ENCODE results near the gene UBE2J2. TPM values are rescaled to one million over a fixed set of nuclear protein-coding genes. Genes with fewer than 3 reads are reported as not detected.

UBE2J2 gene
- total and polyA plus RNA-seq, 2 of the 4 experiments (the other 2 are of a cell fraction): 20.6 to 67.5 TPM

- Histone ChIP-seq H3K56ac (ENCODE audit: extremely low read depth, insufficient read depth, low read length) (0 out of 2 replicates have a peak overlapping the region, but pooled peaks have one; percentile 31), H2AK5ac (ENCODE audit: low read depth, low read length) (peak overlapping the region; percentile 91), H4K91ac (ENCODE audit: insufficient read depth, low read depth, low read length) (peak overlapping the region; percentile 86), H3K4me3 (ENCODE audit: insufficient read depth, low read depth, low read length) (peak overlapping the region; percentile 93), H4K20me1 (ENCODE audit: insufficient read depth, low read length) (peaks cover 41% of the 10 kb centered on the region), H3K23ac (ENCODE audit: low read depth, low read length) (peak overlapping the region; percentile 84), H2BK120ac (ENCODE audit: low read depth, low read length) (peak overlapping the region; percentile 70), H2BK15ac (ENCODE audit: low read depth, low read length) (peak overlapping the region; percentile 72; the same call in 2 of the 3 replicates), H3K9ac (ENCODE audit: low read depth, low read length) (peak overlapping the region; percentile 91), H3K9me3 (ENCODE audit: control insufficient read depth, insufficient read depth, low read length) (no peaks in the 10 kb centered on the region), H4K5ac (ENCODE audit: low read depth, low read length) (peak overlapping the region; percentile 58), H2AK9ac (replicated peaks; ENCODE audit: low read depth, low read length, poor library complexity) (peak overlapping the region; percentile 97), H3K4me2 (ENCODE audit: low read depth, low read length) (peak overlapping the region; percentile 100), H3K27me3 (ENCODE audit: control insufficient read depth, insufficient read depth, low read length) (no peaks in the 10 kb centered on the region), H3K4me1 (ENCODE audit: control insufficient read depth, insufficient read depth, low read length) (peaks cover 31% of the 10 kb centered on the region), H2BK5ac (ENCODE audit: low read depth, low read length, poor library complexity, severe bottlenecking) (peak overlapping the region; percentile 75), H2AFZ (replicated peaks; ENCODE audit: low read length, poor library complexity) (peak overlapping the region; percentile 87), H3K14ac (replicated peaks; ENCODE audit: low read depth, low read length) (peak overlapping the region; percentile 67), H3K18ac (ENCODE audit: low read depth, low read length) (peak overlapping the region; percentile 24; the same call in 1 of the 2 replicates), H4K8ac (ENCODE audit: low read depth in 2 of 2, low read length in 2 of 2) (peak overlapping the region; percentile 36 to 91; a peak in 3 of 4 replicates), H3K79me1 (ENCODE audit: low read depth in 1 of 2, low read length in 2 of 2) (peaks cover 3 to 68% of the 10 kb centered on the region in 2 experiments; a peak in 3 of 4 replicates), H3K4ac (ENCODE audit: low read depth, low read length) (peak overlapping the region; percentile 90), H2BK20ac (ENCODE audit: low read depth, low read length) (peak overlapping the region; percentile 38), H3K27ac (ENCODE audit: insufficient read depth, low read length) (peak overlapping the region; percentile 89), H3K36me3 (ENCODE audit: control insufficient read depth, insufficient read depth, low read length) (peaks cover 8% of the 10 kb centered on the region), H3K9me1 (ENCODE audit: insufficient read depth, low read length) (peaks cover 3% of the 10 kb centered on the region)
- in situ Hi-C loops (cut with MboI; ENCODE audit: low sequenced_read_pairs): no loop called here
- dilution Hi-C loops (cut with HindIII; ENCODE audit: low sequenced_read_pairs, unreplicated experiment): no loop called here
- 30% methylated on average over 9 of the region's 25 CpGs; no CpG with 5 or more reads in 1 of the 2 experiments for WGBS, 2 experiments (ENCODE audit: extremely low coverage in 2 of 2, insufficient read length in 1 of 2)
- no TSS peak for BruUV-seq (replicated peaks)
- DNase-seq (peak; percentile 71), ATAC-seq (ENCODE audit: low read depth) (peak; percentile 30)
- POLR2A ChIA-PET (ENCODE audit: unreplicated experiment): no interaction called here
- CTCF ChIA-PET: interaction anchor here (0.7 to 1.3 kb wide), 2 partner anchors 29 to 183 kb away, joined by 3 read pairs; no protein-coding TSS in a partner anchor
- intact Hi-C loops (cut with micrococcal nuclease): loop anchor here (5.0 kb wide), 2 partner anchors 52 to 183 kb away; partner anchors contain the start of gene MXRA8
- TF ChIP-seq FOS (IDR thresholded peaks at IDR 0.05; ENCODE audit: low read depth, low read length) (peak; percentile 41; the same call in 1 of the 2 replicates), POLR2A (IDR thresholded peaks at IDR 0.05; ENCODE audit: low read depth, low read length) (no peak), MAFK (IDR thresholded peaks at IDR 0.05; ENCODE audit: low read depth, low read length) (no peak; the same call in 1 of the 2 replicates), USF2 (IDR thresholded peaks at IDR 0.05; ENCODE audit: low read depth, low read length) (no peak), RFX5 (IDR thresholded peaks at IDR 0.05; ENCODE audit: low read depth, low read length) (no peak), NFE2L2 (IDR thresholded peaks at IDR 0.05; ENCODE audit: low read depth, low read length) (peak; percentile 64; the same call in 1 of the 2 replicates), BHLHE40 (IDR thresholded peaks at IDR 0.05; ENCODE audit: low read depth, low read length) (peak; percentile 19; the same call in 1 of the 2 replicates), RAD21 (IDR thresholded peaks at IDR 0.05; ENCODE audit: low read length) (no peak), MXI1 (IDR thresholded peaks at IDR 0.05; ENCODE audit: borderline replicate concordance, low read depth, low read length) (no peak), RCOR1 (IDR thresholded peaks at IDR 0.05; ENCODE audit: insufficient replicate concordance, low read length) (no peak), CEBPB (IDR thresholded peaks at IDR 0.05; ENCODE audit: low read depth, low read length) (no peak), ELK1 (IDR thresholded peaks at IDR 0.05; ENCODE audit: borderline replicate concordance, low read depth, low read length) (no peak), SMC3 (IDR thresholded peaks at IDR 0.05; ENCODE audit: low read depth, low read length) (no peak), MAZ (IDR thresholded peaks at IDR 0.05; ENCODE audit: borderline replicate concordance, low read depth, low read length) (peak; percentile 86)
Measured at GRCh38 chr1:1305300-1306069, 31.8 kb upstream of the UBE2J2 start.

Data from IMR-90 (cell line).